Loucy (cell line): ENCODE data around the gene HOXD11.

ENCODE experiments used
- H2AFZ ChIP-seq: fragments of 200-600 bp; sonication (generic); 2 replicates; pipeline ENCODE4 v1.6.0; 2016; ENCODE audit warnings: antibody characterized with exemption, mild to moderate bottlenecking, low read length, moderate library complexity
- H3F3A ChIP-seq: fragments of 200-600 bp; 2 replicates; pipeline ENCODE4 v1.6.0; 2016; ENCODE audit warnings: antibody characterized with exemption, low read depth, mild to moderate bottlenecking
- H3K27me3 ChIP-seq: fragments of 200-600 bp; sonication (generic); 2 replicates; pipeline ENCODE4 v1.6.1; 2014; ENCODE audit warnings: low read length, mild to moderate bottlenecking; ENCODE audit not compliant: insufficient read depth, poor library complexity, severe bottlenecking
- H3K36me3 ChIP-seq: fragments of 200-600 bp; sonication (generic); 2 replicates; pipeline ENCODE4 v1.6.1; 2016; ENCODE audit warnings: low read length; ENCODE audit not compliant: insufficient read depth
- H3K4me1 ChIP-seq: fragments of 200-600 bp; sonication (generic); 2 replicates; pipeline ENCODE4 v1.5.1; 2014; ENCODE audit warnings: low read length, mild to moderate bottlenecking; ENCODE audit not compliant: insufficient read depth, poor library complexity, severe bottlenecking
- H3K4me2 ChIP-seq: fragments of 200-600 bp; sonication (generic); 2 replicates; pipeline ENCODE4 v1.6.0; 2014; ENCODE audit warnings: antibody characterized with exemption, low read length, low read depth, mild to moderate bottlenecking; ENCODE audit not compliant: poor library complexity, severe bottlenecking
- H3K4me3 ChIP-seq: fragments of 200-600 bp; sonication (generic); 2 replicates; pipeline ENCODE4 v1.5.1; 2014; ENCODE audit warnings: low read length, mild to moderate bottlenecking, mixed read lengths; ENCODE audit not compliant: poor library complexity, severe bottlenecking
- H3K79me2 ChIP-seq: fragments of 200-600 bp; sonication (generic); 2 replicates; pipeline ENCODE4 v1.6.1; 2014; ENCODE audit warnings: low read length; ENCODE audit not compliant: insufficient read depth
- H3K9ac ChIP-seq: fragments of 200-600 bp; sonication (generic); 2 replicates; pipeline ENCODE4 v1.6.0; 2014; ENCODE audit warnings: mild to moderate bottlenecking, low read depth, low read length, moderate library complexity; ENCODE audit not compliant: poor library complexity, severe bottlenecking
- H3K9me2 ChIP-seq: fragments of 200-600 bp; sonication (generic); replicated peaks from 2 replicates; pipeline ENCODE4 v1.6.1; 2016; ENCODE audit warnings: low read depth, low read length, mixed read lengths
- H3K9me3 ChIP-seq: fragments of 200-600 bp; sonication (generic); 2 replicates; pipeline ENCODE4 v1.6.1; 2014; ENCODE audit warnings: mild to moderate bottlenecking, antibody characterized with exemption, low read length, low read depth; ENCODE audit not compliant: insufficient read depth
- H4K20me1 ChIP-seq: fragments of 200-600 bp; sonication (generic); 2 replicates; pipeline ENCODE4 v1.6.0; 2014; ENCODE audit warnings: antibody characterized with exemption, low read length, mild to moderate bottlenecking; ENCODE audit not compliant: insufficient read depth, poor library complexity, severe bottlenecking
- CTCF ChIP-seq: fragments of 200-600 bp; sonication (generic); conservative IDR thresholded peaks from 2 replicates; pipeline ENCODE4 v1.5.1; 2014; ENCODE audit warnings: mild to moderate bottlenecking, antibody characterized with exemption, low read length
- EZH2phosphoT487 ChIP-seq: fragments of 200-600 bp; IDR thresholded peaks from 2 replicates; pipeline ENCODE4 v1.6.1; 2018; ENCODE audit warnings: antibody characterized with exemption, mild to moderate bottlenecking, moderate library complexity, borderline replicate concordance

HOXD11 gene

DNA sequence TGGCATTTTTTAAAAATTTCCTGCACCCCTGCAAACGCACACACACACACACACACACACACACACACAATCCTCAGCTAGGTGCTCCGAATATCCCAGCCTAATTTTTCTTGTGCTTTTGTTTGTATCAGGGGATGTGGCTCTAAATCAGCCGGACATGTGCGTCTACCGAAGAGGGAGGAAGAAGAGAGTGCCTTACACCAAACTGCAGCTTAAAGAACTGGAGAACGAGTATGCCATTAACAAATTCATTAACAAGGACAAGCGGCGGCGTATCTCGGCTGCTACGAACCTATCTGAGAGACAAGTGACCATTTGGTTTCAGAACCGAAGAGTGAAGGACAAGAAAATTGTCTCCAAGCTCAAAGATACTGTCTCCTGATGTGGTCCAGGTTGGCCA lies 12.7 kb upstream of the HOXD11 start:
- H4K20me1 ChIP-seq = no peaks in the 10 kb centered on the region
- no peaks in the 10 kb centered on the region for H3K27me3 ChIP-seq

GRCh38 chr2:176095421-176095820 lies 11.7 kb upstream of the HOXD11 start:
- H3K79me2 ChIP-seq = no peaks in the 10 kb centered on the region
- H3K27me3 ChIP-seq = no peaks in the 10 kb centered on the region
- H3K36me3 ChIP-seq = no peaks in the 10 kb centered on the region
- H3K4me1 ChIP-seq = peaks cover 17% of the 10 kb centered on the region
- no peaks in the 10 kb centered on the region for H3K9me2 ChIP-seq
- peak overlapping the region; percentile 96 for H3K4me2 ChIP-seq
- H4K20me1 ChIP-seq = no peaks in the 10 kb centered on the region
- no peak overlapping the region for H3K4me3 ChIP-seq
- no peak overlapping the region; the same call in 1 of the 2 replicates for H2AFZ ChIP-seq
- H3K9ac ChIP-seq = no peak overlapping the region
- H3K9me3 ChIP-seq = no peaks in the 10 kb centered on the region
- no peaks in the 10 kb centered on the region for H3F3A ChIP-seq
- no peak for TF ChIP-seq CTCF
- TF ChIP-seq EZH2phosphoT487 = no peak

More for the DNA sequence above, 12.7 kb upstream of the HOXD11 start:
- Histone ChIP-seq H3K4me2 (no peak overlapping the region), H3F3A (no peaks in the 10 kb centered on the region), H3K9me2 (no peaks in the 10 kb centered on the region), H3K36me3 (no peaks in the 10 kb centered on the region), H3K79me2 (no peaks in the 10 kb centered on the region), H3K9me3 (no peaks in the 10 kb centered on the region), H2AFZ (no peak overlapping the region), H3K9ac (no peak overlapping the region), H3K4me3 (no peak overlapping the region), H3K4me1 (peaks cover 17% of the 10 kb centered on the region)
- TF ChIP-seq CTCF (no peak), EZH2phosphoT487 (no peak)

GRCh38 chr2:176096243-176096985 lies 10.7 kb upstream of the HOXD11 start:
- Histone ChIP-seq H4K20me1 (no peaks in the 10 kb centered on the region), H3K36me3 (no peaks in the 10 kb centered on the region), H3K79me2 (no peaks in the 10 kb centered on the region), H3K4me2 (peak overlapping the region; percentile 96), H3K4me1 (peaks cover 17% of the 10 kb centered on the region), H3K9ac (peak overlapping the region; percentile 90), H3F3A (no peaks in the 10 kb centered on the region), H3K27me3 (no peaks in the 10 kb centered on the region), H3K9me2 (no peaks in the 10 kb centered on the region), H3K4me3 (peak overlapping the region; percentile 83), H2AFZ (peak overlapping the region; percentile 90), H3K9me3 (no peaks in the 10 kb centered on the region)
- TF ChIP-seq EZH2phosphoT487 (no peak), CTCF (no peak)
